BLaER1 treated with 17β-estradiol and CSF1 and Interleukin-3, amounts not matched to agents 10 nM and 100 nM (cell line): Measurements from ENCODE around the gene SLC6A18.

ENCODE experiments used
- H3K27ac ChIP-seq, 11 experiments: shearing (Covaris generic); formaldehyde crosslinking; 2 replicates each; pipeline ENCODE4 v1.8.1; 2022
- H3K27me3 ChIP-seq, 11 experiments: shearing (Covaris generic); formaldehyde crosslinking; 2 replicates each; pipeline ENCODE4 v1.8.1; 2022
- H3K36me3 ChIP-seq, 11 experiments: shearing (Covaris generic); formaldehyde crosslinking; 2 replicates each; pipeline ENCODE4 v1.8.1; 2022
- H3K4me1 ChIP-seq, 10 experiments: shearing (Covaris generic); formaldehyde crosslinking; 2 replicates each; pipeline ENCODE4 v1.8.1; 2022
- H3K4me2 ChIP-seq, 11 experiments: shearing (Covaris generic); formaldehyde crosslinking; 2 replicates each; pipeline ENCODE4 v1.8.1; 2022
- H3K4me3 ChIP-seq, 10 experiments: shearing (Covaris generic); formaldehyde crosslinking; 2 replicates each; pipeline ENCODE4 v1.8.1; 2022
- H3K9ac ChIP-seq, 11 experiments: shearing (Covaris generic); formaldehyde crosslinking; 2 replicates each; pipeline ENCODE4 v1.8.1; 2022
- H3K9me3 ChIP-seq, 11 experiments: shearing (Covaris generic); formaldehyde crosslinking; replicated peaks in 1 of 11; 2 replicates each; pipeline ENCODE4 v1.8.1; 2022
- H4K20me1 ChIP-seq, 11 experiments: shearing (Covaris generic); formaldehyde crosslinking; 2 replicates each; pipeline ENCODE4 v1.8.1; 2022
- Cebpa-rat ChIP-seq, 11 experiments: shearing (Covaris generic); IDR thresholded peaks; 2 replicates each; pipeline ENCODE4 v1.8.1; 2022

Gene SLC6A18

DNA sequence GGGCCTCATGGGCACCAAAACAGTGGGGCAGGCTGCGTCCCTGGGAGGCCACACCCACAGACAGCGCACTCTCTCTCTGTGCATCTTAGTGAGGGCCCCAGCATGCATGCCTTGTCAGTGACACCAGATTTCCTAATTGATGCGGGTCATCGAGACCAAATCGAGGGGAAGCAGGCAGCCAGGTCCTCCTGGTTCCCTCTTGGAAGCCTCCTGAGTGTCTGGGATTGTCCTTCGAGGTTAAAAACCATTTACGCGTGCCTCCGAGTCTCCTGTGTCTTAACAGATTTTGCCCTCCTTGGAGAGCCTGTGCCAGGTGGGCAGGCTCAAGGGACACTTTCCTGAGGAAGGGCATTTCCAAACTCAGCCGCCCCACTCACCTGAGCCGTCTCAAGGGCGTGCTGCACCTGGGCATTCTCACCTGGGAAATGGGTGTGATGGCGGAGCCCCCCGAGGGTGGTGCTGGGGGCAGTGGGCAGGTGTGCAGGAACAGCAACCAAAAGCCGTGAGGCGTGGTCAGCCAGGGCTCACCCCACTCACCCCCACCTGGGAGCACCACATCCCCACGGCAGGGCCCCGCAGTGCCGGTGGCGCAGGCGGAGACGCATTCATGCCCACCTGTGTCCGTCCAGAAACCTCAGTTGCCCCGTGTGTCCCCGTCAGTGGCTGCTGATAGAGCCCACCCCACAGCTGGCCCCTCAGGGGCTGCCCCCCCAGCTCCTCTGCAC is 21.1 kb upstream of the SLC6A18 start:
- no peak overlapping the region for H3K9ac ChIP-seq
- no peak overlapping the region for H3K4me2 ChIP-seq
- H3K27me3 ChIP-seq: peaks cover 7 to 45% (median 18%) of the 10 kb centered on the region in 11 experiments; a peak in 16 of 22 replicates
- peaks cover 0 to 70% (median 0%) of the 10 kb centered on the region in 11 experiments; a peak in 10 of 22 replicates for H4K20me1 ChIP-seq
- no peaks in the 10 kb centered on the region for H3K36me3 ChIP-seq
- no peak overlapping the region for H3K4me3 ChIP-seq
- no peak for TF ChIP-seq Cebpa-rat (IDR thresholded peaks at IDR 0.05)
- H3K4me1 ChIP-seq: peaks cover 0 to 21% (median 10%) of the 10 kb centered on the region in 10 experiments; a peak in 8 of 20 replicates
- H3K27ac ChIP-seq: no peak overlapping the region
- H3K9me3 ChIP-seq: no peaks in the 10 kb centered on the region

DNA sequence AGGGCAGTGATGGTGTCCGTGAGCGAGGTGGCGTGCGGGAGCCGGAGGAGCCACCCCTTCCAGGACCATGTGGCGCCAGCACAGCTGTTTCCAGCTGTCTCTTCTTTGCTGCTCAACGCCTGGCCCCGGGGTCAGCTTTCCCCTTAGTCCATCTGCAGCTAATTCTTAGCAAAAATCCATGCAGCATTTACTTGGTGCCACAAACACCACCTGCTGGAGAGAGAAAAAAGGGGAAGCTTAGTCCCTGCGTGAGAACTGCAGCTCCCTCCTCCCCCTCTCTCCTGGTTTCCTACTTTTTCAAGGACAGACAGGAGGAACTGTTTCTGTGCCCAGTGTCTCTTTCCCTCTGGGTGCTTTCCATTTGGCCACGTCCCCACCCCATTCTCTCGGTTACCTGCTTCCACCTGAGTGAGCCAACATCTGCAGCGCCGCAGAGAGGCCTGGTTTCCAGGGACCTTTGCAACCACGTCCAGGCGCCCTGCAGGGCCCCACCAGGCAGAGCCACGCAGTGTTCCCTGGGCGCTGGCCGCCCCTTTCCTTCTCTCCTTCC is 20.4 kb upstream of the SLC6A18 start:
- Histone ChIP-seq H3K4me1 (peaks cover 0 to 25% (median 10%) of the 10 kb centered on the region in 10 experiments; a peak in 8 of 20 replicates), H3K4me2 (no peak overlapping the region), H4K20me1 (peaks cover 0 to 75% (median 0%) of the 10 kb centered on the region in 11 experiments; a peak in 10 of 22 replicates), H3K36me3 (no peaks in the 10 kb centered on the region), H3K27ac (no peak overlapping the region), H3K4me3 (no peak overlapping the region), H3K27me3 (peaks cover 7 to 38% (median 15%) of the 10 kb centered on the region in 11 experiments; a peak in 15 of 22 replicates), H3K9me3 (no peaks in the 10 kb centered on the region), H3K9ac (no peak overlapping the region)
- no peak for TF ChIP-seq Cebpa-rat (IDR thresholded peaks at IDR 0.05)

GRCh38 chr5:1205255-1206180 is 19.7 kb upstream of the SLC6A18 start:
- peaks cover 0 to 21% (median 7%) of the 10 kb centered on the region in 10 experiments; a peak in 8 of 20 replicates for H3K4me1 ChIP-seq
- no peak overlapping the region for H3K27ac ChIP-seq
- H3K4me2 ChIP-seq: no peak overlapping the region
- H3K36me3 ChIP-seq: no peaks in the 10 kb centered on the region
- no peaks in the 10 kb centered on the region for H3K9me3 ChIP-seq
- TF ChIP-seq Cebpa-rat (IDR thresholded peaks at IDR 0.05): no peak
- H3K27me3 ChIP-seq: peaks cover 4 to 31% (median 11%) of the 10 kb centered on the region in 11 experiments; a peak in 14 of 22 replicates
- H3K4me3 ChIP-seq: no peak overlapping the region
- peaks cover 0 to 77% (median 0%) of the 10 kb centered on the region in 11 experiments; a peak in 10 of 22 replicates for H4K20me1 ChIP-seq
- H3K9ac ChIP-seq: no peak overlapping the region

GRCh38 chr5:1206521-1207412 is 18.4 kb upstream of the SLC6A18 start:
- Histone ChIP-seq H3K27ac (no peak overlapping the region), H3K4me2 (no peak overlapping the region), H3K9ac (no peak overlapping the region), H3K36me3 (no peaks in the 10 kb centered on the region), H4K20me1 (peaks cover 0 to 75% (median 0%) of the 10 kb centered on the region in 11 experiments; a peak in 10 of 22 replicates), H3K9me3 (no peaks in the 10 kb centered on the region), H3K27me3 (peaks cover 0 to 18% (median 0%) of the 10 kb centered on the region in 11 experiments; a peak in 9 of 22 replicates), H3K4me3 (no peak overlapping the region), H3K4me1 (peaks cover 0 to 16% (median 2%) of the 10 kb centered on the region in 10 experiments; a peak in 7 of 20 replicates)
- no peak for TF ChIP-seq Cebpa-rat (IDR thresholded peaks at IDR 0.05)

GRCh38 chr5:1207555-1207954 is 17.6 kb upstream of the SLC6A18 start:
- Histone ChIP-seq H3K9ac (no peak overlapping the region), H4K20me1 (peaks cover 0 to 73% (median 0%) of the 10 kb centered on the region in 11 experiments; a peak in 9 of 22 replicates), H3K4me3 (no peak overlapping the region), H3K27ac (no peak overlapping the region), H3K27me3 (peaks cover 0 to 18% (median 0%) of the 10 kb centered on the region in 11 experiments; a peak in 9 of 22 replicates), H3K4me1 (peaks cover 0 to 12% (median 0%) of the 10 kb centered on the region in 10 experiments; a peak in 6 of 20 replicates), H3K36me3 (no peaks in the 10 kb centered on the region), H3K9me3 (no peaks in the 10 kb centered on the region), H3K4me2 (no peak overlapping the region)
- TF ChIP-seq Cebpa-rat (IDR thresholded peaks at IDR 0.05): no peak

- no peak overlapping the region for H3K9ac ChIP-seq
- H3K27me3 ChIP-seq: peaks cover 0 to 18% (median 0%) of the 10 kb centered on the region in 11 experiments; a peak in 9 of 22 replicates
- H3K27ac ChIP-seq: no peak overlapping the region
- TF ChIP-seq Cebpa-rat (IDR thresholded peaks at IDR 0.05): no peak
- H3K36me3 ChIP-seq: no peaks in the 10 kb centered on the region
- H3K9me3 ChIP-seq: no peaks in the 10 kb centered on the region
- no peak overlapping the region for H3K4me2 ChIP-seq
- peaks cover 0 to 66% (median 0%) of the 10 kb centered on the region in 11 experiments; a peak in 9 of 22 replicates for H4K20me1 ChIP-seq
- H3K4me3 ChIP-seq: no peak overlapping the region
- peaks cover 0 to 8% (median 0%) of the 10 kb centered on the region in 10 experiments; a peak in 2 of 20 replicates for H3K4me1 ChIP-seq
Observed at GRCh38 chr5:1208221-1208742, 16.9 kb upstream of the SLC6A18 start.

DNA sequence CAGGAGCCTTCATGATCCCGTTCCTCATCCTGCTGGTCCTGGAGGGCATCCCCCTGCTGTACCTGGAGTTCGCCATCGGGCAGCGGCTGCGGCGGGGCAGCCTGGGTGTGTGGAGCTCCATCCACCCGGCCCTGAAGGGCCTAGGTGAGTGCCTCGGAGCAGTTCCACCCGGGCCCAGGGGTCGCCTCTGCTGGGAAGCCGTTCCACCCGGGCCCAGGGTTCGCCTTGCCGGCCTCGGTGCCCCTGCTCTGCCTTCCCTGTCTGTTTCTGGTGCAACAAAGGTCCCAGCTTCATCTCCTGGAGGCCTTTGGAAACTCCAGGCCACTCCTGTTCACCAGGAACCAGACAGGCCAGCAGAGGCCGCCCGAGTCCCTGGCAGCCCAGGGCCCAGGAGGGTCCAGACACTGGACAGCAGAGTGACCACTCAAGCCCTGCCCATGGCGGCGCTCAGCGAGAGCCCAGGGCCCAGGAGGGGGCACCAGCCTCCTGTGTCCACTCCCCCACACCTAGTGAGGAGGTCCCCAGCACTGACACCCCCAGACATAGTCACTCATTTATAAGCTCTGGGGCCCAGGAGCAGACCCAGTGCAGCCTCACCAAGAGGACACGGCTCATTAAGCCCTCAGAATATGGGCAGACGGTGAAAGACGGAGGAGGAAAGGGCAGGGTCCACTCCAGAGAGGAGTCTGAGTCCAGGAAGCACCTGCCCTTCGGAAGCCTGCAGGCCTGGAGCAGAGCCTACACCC is 16.3 kb upstream of the SLC6A18 start:
- no peak for TF ChIP-seq Cebpa-rat (IDR thresholded peaks at IDR 0.05)
- Histone ChIP-seq H3K27ac (no peak overlapping the region), H4K20me1 (peaks cover 0 to 59% (median 0%) of the 10 kb centered on the region in 11 experiments; a peak in 7 of 22 replicates), H3K36me3 (no peaks in the 10 kb centered on the region), H3K4me1 (peaks cover 0 to 8% (median 0%) of the 10 kb centered on the region in 10 experiments; a peak in 2 of 20 replicates), H3K9ac (no peak overlapping the region), H3K9me3 (no peaks in the 10 kb centered on the region), H3K27me3 (peaks cover 0 to 18% (median 0%) of the 10 kb centered on the region in 11 experiments; a peak in 9 of 22 replicates), H3K4me2 (no peak overlapping the region), H3K4me3 (no peak overlapping the region)
